ENCODE data around the gene RNF217.

The RNF217 gene

DNA sequence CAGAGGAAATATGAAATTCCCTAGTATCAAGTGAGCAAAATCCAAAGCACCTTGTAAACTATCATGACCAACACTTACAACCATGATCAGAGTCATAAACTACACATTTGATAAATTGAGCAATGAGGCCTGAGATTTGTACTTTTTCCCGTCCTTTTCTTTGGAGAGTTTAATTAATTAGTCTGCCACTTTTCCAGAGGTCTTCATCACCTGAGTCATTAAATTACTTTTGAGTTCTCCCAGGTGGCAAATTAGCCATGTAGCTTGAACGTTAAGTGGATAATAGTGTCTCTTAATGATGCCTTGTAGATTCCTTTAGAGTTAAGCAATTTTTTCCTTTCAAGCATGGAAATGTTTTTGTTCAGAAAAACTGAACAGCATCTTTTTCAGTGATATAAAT, 75.6 kb downstream of the RNF217 start:
- TF ChIP-seq, protein P1, sequence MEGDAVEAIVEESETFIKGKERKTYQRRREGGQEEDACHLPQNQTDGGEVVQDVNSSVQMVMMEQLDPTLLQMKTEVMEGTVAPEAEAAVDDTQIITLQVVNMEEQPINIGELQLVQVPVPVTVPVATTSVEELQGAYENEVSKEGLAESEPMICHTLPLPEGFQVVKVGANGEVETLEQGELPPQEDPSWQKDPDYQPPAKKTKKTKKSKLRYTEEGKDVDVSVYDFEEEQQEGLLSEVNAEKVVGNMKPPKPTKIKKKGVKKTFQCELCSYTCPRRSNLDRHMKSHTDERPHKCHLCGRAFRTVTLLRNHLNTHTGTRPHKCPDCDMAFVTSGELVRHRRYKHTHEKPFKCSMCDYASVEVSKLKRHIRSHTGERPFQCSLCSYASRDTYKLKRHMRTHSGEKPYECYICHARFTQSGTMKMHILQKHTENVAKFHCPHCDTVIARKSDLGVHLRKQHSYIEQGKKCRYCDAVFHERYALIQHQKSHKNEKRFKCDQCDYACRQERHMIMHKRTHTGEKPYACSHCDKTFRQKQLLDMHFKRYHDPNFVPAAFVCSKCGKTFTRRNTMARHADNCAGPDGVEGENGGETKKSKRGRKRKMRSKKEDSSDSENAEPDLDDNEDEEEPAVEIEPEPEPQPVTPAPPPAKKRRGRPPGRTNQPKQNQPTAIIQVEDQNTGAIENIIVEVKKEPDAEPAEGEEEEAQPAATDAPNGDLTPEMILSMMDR (IDR thresholded peaks at IDR 0.05; ENCODE audit: unreplicated experiment in 3 of 3), result no peak
- no peak overlapping the region for H3K4me3 Mint-ChIP-seq

GRCh38 chr6:125038925-125039324, 76.7 kb downstream of the RNF217 start:
- Mint-ChIP-seq H3K27ac (no peak overlapping the region), H3K27me3 (ENCODE audit: low read depth) (no peaks in the 10 kb centered on the region), H3K36me3 (ENCODE audit: low read depth) (no peaks in the 10 kb centered on the region), H3K9me3 (no peaks in the 10 kb centered on the region), H3K4me3 (no peak overlapping the region), H3K4me1 (peaks cover 17% of the 10 kb centered on the region)
- TF ChIP-seq, protein P1 (IDR thresholded peaks at IDR 0.05; ENCODE audit: unreplicated experiment in 3 of 3), result no peak

More for the DNA sequence above, 75.6 kb downstream of the RNF217 start:
- Mint-ChIP-seq H3K9me3 (no peaks in the 10 kb centered on the region), H3K36me3 (ENCODE audit: low read depth) (no peaks in the 10 kb centered on the region), H3K27me3 (ENCODE audit: low read depth) (no peaks in the 10 kb centered on the region), H3K27ac (no peak overlapping the region), H3K4me1 (peaks cover 11% of the 10 kb centered on the region)

DNA sequence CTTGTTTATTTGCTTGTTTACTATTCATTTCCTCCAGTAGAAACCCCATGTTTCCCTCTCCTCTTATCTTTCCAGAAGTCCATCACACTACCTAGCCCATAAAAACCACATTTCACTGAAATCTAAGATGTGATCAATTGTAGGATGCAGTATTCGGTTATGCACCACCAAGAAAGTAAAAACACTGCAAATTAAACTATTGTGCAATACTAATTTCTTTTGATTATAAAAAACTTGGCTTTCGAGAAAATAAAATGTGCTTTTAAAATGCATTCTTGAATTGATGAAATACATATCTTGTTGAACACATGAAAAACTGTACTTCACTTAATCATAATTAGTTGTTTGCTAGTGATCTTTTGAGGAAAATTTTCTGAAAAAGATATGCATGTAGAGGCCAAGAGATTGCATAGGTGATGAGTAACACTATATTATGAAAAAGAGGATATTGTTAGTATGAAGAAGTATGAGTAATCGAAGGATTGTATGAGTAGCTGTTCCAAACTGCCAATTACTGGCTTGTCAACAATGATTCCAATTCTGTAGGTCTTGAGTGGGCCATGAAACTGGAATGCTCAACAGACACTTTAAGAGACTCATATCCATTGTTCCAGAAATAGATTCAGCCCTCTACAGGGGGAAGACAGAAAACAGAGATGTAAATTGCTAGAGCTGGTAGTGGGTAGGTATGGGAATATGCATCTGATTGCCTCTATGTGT, 79.7 kb downstream of the RNF217 start:
- H3K4me1 Mint-ChIP-seq, result peaks cover 28% of the 10 kb centered on the region
- H3K4me3 Mint-ChIP-seq, result no peak overlapping the region
- peaks cover 8% of the 10 kb centered on the region for H3K36me3 Mint-ChIP-seq (ENCODE audit: low read depth)
- TF ChIP-seq, protein P1 (IDR thresholded peaks at IDR 0.05; ENCODE audit: unreplicated experiment in 3 of 3), result no peak
- no peak overlapping the region for H3K27ac Mint-ChIP-seq
- H3K9me3 Mint-ChIP-seq, result no peaks in the 10 kb centered on the region
- H3K27me3 Mint-ChIP-seq (ENCODE audit: low read depth), result no peaks in the 10 kb centered on the region

GRCh38 chr6:125044066-125044465, 81.8 kb downstream of the RNF217 start:
- Mint-ChIP-seq H3K27me3 (ENCODE audit: low read depth) (no peaks in the 10 kb centered on the region), H3K27ac (no peak overlapping the region), H3K36me3 (ENCODE audit: low read depth) (peaks cover 8% of the 10 kb centered on the region), H3K4me3 (no peak overlapping the region), H3K9me3 (no peaks in the 10 kb centered on the region), H3K4me1 (peaks cover 28% of the 10 kb centered on the region)
- TF ChIP-seq, protein P1 (IDR thresholded peaks at IDR 0.05; ENCODE audit: unreplicated experiment in 3 of 3), result no peak

- no peaks in the 10 kb centered on the region for H3K27me3 Mint-ChIP-seq (ENCODE audit: low read depth)
- H3K9me3 Mint-ChIP-seq, result no peaks in the 10 kb centered on the region
- no peak overlapping the region for H3K4me3 Mint-ChIP-seq
- no peak overlapping the region for H3K27ac Mint-ChIP-seq
- TF ChIP-seq, protein P1 (IDR thresholded peaks at IDR 0.05; ENCODE audit: unreplicated experiment in 3 of 3), result no peak
- peaks cover 8% of the 10 kb centered on the region for H3K36me3 Mint-ChIP-seq (ENCODE audit: low read depth)
- peaks cover 28% of the 10 kb centered on the region for H3K4me1 Mint-ChIP-seq
These were observed 82.4 kb downstream of the RNF217 start for GRCh38 chr6:125044667-125045066.
